Activated CD4-positive, alpha-beta memory T cell treated with anti-CD3 and anti-CD28 coated beads, Interleukin-2, amount 10 ng/mL, durations not matched to agents 7 days and 5 days (primary cell): Measurements from ENCODE around the gene REG1A. TPM values are rescaled to one million over a fixed set of nuclear protein-coding genes. Genes with fewer than 3 reads are reported as not detected.

ENCODE experiments used
- CTCF ChIA-PET: fragments of 350-600 bp; sonication (Branson Sonifier 250); formaldehyde crosslinking; loops from one replicate; lab custom pipeline; 2021; ENCODE audit warnings: antibody characterized with exemption, inconsistent platforms; lab: Charles Lee
- POLR2A ChIA-PET: fragments of 350-600 bp; sonication (Branson Sonifier 250); formaldehyde crosslinking; loops from one replicate; lab custom pipeline; 2021; ENCODE audit warnings: antibody characterized with exemption; lab: Charles Lee
- DNase-seq: peaks from one replicate; pipeline ENCODE4 v3.0.0-alpha.2; 2020
- H3K27ac Mint-ChIP-seq: one replicate; pipeline ENCODE4 v1.8.0; 2021; ENCODE audit warnings: mild to moderate bottlenecking, mixed read lengths
- H3K27me3 Mint-ChIP-seq: one replicate; pipeline ENCODE4 v1.8.0; 2021; ENCODE audit warnings: mixed read lengths
- H3K36me3 Mint-ChIP-seq: one replicate; pipeline ENCODE4 v1.8.0; 2021; ENCODE audit warnings: low read depth, mixed read lengths
- H3K4me1 Mint-ChIP-seq: one replicate; pipeline ENCODE4 v1.8.0; 2021; ENCODE audit warnings: mixed read lengths
- H3K4me3 Mint-ChIP-seq: one replicate; pipeline ENCODE4 v1.8.0; 2021; ENCODE audit warnings: mild to moderate bottlenecking, mixed read lengths
- H3K9me3 Mint-ChIP-seq: one replicate; pipeline ENCODE4 v1.8.0; 2021; ENCODE audit warnings: mixed read lengths
- total RNA-seq, 2 experiments: library from RNA; stranded (reverse); gene quantifications; one replicate each; pipeline ENCODE4 v1.2.3, GENCODE V29; 2021

REG1A gene
- not detected for total RNA-seq

GRCh38 chr2:79120194-79120713 lies at the start of gene REG1A:
Gene REG1A (plus strand): TSS chr2:79120488. CDS start chr2:79120862, 374 bp downstream.
- H3K9me3 Mint-ChIP-seq, result peaks cover 7% of the 10 kb centered on the region
- no peaks in the 10 kb centered on the region for H3K27me3 Mint-ChIP-seq
- ChIA-PET POLR2A (no interaction called here), CTCF (no interaction called here)
- no peaks in the 10 kb centered on the region for H3K36me3 Mint-ChIP-seq
- H3K4me1 Mint-ChIP-seq, result no peaks in the 10 kb centered on the region
- no peak within 1 kb of the TSS for H3K4me3 Mint-ChIP-seq
- H3K27ac Mint-ChIP-seq, result no peak within 1 kb of the TSS
- no peak for DNase-seq

GRCh38 chr2:79071078-79071477 lies 49.2 kb upstream of the REG1A start:
- CTCF ChIA-PET, result no interaction called here
- DNase-seq, result no peak
- peaks cover 7% of the 10 kb centered on the region for H3K9me3 Mint-ChIP-seq
- POLR2A ChIA-PET, result no interaction called here
- no peaks in the 10 kb centered on the region for H3K4me1 Mint-ChIP-seq
- no peaks in the 10 kb centered on the region for H3K36me3 Mint-ChIP-seq
- no peak overlapping the region for H3K27ac Mint-ChIP-seq
- H3K27me3 Mint-ChIP-seq, result no peaks in the 10 kb centered on the region
- H3K4me3 Mint-ChIP-seq, result no peak overlapping the region

- Mint-ChIP-seq H3K9me3 (peaks cover 7% of the 10 kb centered on the region), H3K27me3 (no peaks in the 10 kb centered on the region), H3K36me3 (no peaks in the 10 kb centered on the region), H3K27ac (no peak overlapping the region), H3K4me3 (no peak overlapping the region), H3K4me1 (no peaks in the 10 kb centered on the region)
- CTCF ChIA-PET, result no interaction called here
- POLR2A ChIA-PET, result no interaction called here
- no peak for DNase-seq
Observed at GRCh38 chr2:79082987-79083386, 37.3 kb upstream of the REG1A start.

GRCh38 chr2:79083597-79084251 lies 36.6 kb upstream of the REG1A start:
- Mint-ChIP-seq H3K9me3 (peaks cover 7% of the 10 kb centered on the region), H3K4me3 (no peak overlapping the region), H3K27me3 (no peaks in the 10 kb centered on the region), H3K36me3 (no peaks in the 10 kb centered on the region), H3K27ac (no peak overlapping the region), H3K4me1 (no peaks in the 10 kb centered on the region)
- no peak for DNase-seq
- POLR2A ChIA-PET, result no interaction called here
- CTCF ChIA-PET, result no interaction called here

GRCh38 chr2:79084495-79085135 lies 35.7 kb upstream of the REG1A start:
- Mint-ChIP-seq H3K4me3 (no peak overlapping the region), H3K27me3 (no peaks in the 10 kb centered on the region), H3K36me3 (no peaks in the 10 kb centered on the region), H3K27ac (no peak overlapping the region), H3K4me1 (no peaks in the 10 kb centered on the region), H3K9me3 (peaks cover 7% of the 10 kb centered on the region)
- CTCF ChIA-PET, result no interaction called here
- POLR2A ChIA-PET, result no interaction called here
- DNase-seq, result no peak

- ChIA-PET CTCF (no interaction called here), POLR2A (no interaction called here)
- Mint-ChIP-seq H3K27ac (no peak overlapping the region), H3K4me3 (no peak overlapping the region), H3K36me3 (no peaks in the 10 kb centered on the region), H3K4me1 (no peaks in the 10 kb centered on the region), H3K27me3 (no peaks in the 10 kb centered on the region), H3K9me3 (peaks cover 7% of the 10 kb centered on the region)
- DNase-seq, result no peak
Observed at GRCh38 chr2:79085382-79085781, 34.9 kb upstream of the REG1A start.

GRCh38 chr2:79086255-79086654 lies 34.0 kb upstream of the REG1A start:
- no peak overlapping the region for H3K4me3 Mint-ChIP-seq
- no peaks in the 10 kb centered on the region for H3K36me3 Mint-ChIP-seq
- H3K27me3 Mint-ChIP-seq, result no peaks in the 10 kb centered on the region
- H3K9me3 Mint-ChIP-seq, result peaks cover 2% of the 10 kb centered on the region
- ChIA-PET POLR2A (no interaction called here), CTCF (no interaction called here)
- no peaks in the 10 kb centered on the region for H3K4me1 Mint-ChIP-seq
- H3K27ac Mint-ChIP-seq, result no peak overlapping the region
- no peak for DNase-seq

- ChIA-PET POLR2A (no interaction called here), CTCF (no interaction called here)
- Mint-ChIP-seq H3K36me3 (no peaks in the 10 kb centered on the region), H3K9me3 (peaks cover 2% of the 10 kb centered on the region), H3K4me1 (no peaks in the 10 kb centered on the region), H3K27ac (no peak within 1 kb of the TSS), H3K4me3 (no peak within 1 kb of the TSS), H3K27me3 (no peaks in the 10 kb centered on the region)
- no peak for DNase-seq
Observed at GRCh38 chr2:79087785-79088364, 32.4 kb upstream of the REG1A start, which contains the start of gene REG1B. Gene REG1B (minus strand): TSS chr2:79087993. CDS start chr2:79087612, 381 bp downstream.

GRCh38 chr2:79090693-79091092 lies 29.6 kb upstream of the REG1A start:
- CTCF ChIA-PET, result no interaction called here
- Mint-ChIP-seq H3K27me3 (no peaks in the 10 kb centered on the region), H3K9me3 (no peaks in the 10 kb centered on the region), H3K4me3 (no peak overlapping the region), H3K27ac (no peak overlapping the region), H3K4me1 (no peaks in the 10 kb centered on the region), H3K36me3 (no peaks in the 10 kb centered on the region)
- POLR2A ChIA-PET, result no interaction called here
- DNase-seq, result no peak

GRCh38 chr2:79097843-79098242 lies 22.4 kb upstream of the REG1A start:
- Mint-ChIP-seq H3K9me3 (peaks cover 15% of the 10 kb centered on the region), H3K4me3 (no peak overlapping the region), H3K27me3 (no peaks in the 10 kb centered on the region), H3K27ac (no peak overlapping the region), H3K4me1 (no peaks in the 10 kb centered on the region), H3K36me3 (no peaks in the 10 kb centered on the region)
- ChIA-PET POLR2A (no interaction called here), CTCF (no interaction called here)
- no peak for DNase-seq

- no peaks in the 10 kb centered on the region for H3K36me3 Mint-ChIP-seq
- DNase-seq, result no peak
- no peak overlapping the region for H3K4me3 Mint-ChIP-seq
- ChIA-PET CTCF (no interaction called here), POLR2A (no interaction called here)
- H3K4me1 Mint-ChIP-seq, result no peaks in the 10 kb centered on the region
- peaks cover 15% of the 10 kb centered on the region for H3K9me3 Mint-ChIP-seq
- H3K27me3 Mint-ChIP-seq, result no peaks in the 10 kb centered on the region
- H3K27ac Mint-ChIP-seq, result no peak overlapping the region
Observed at GRCh38 chr2:79099140-79099686, 21.1 kb upstream of the REG1A start.

- DNase-seq, result no peak
- Mint-ChIP-seq H3K36me3 (no peaks in the 10 kb centered on the region), H3K4me3 (no peak overlapping the region), H3K27ac (no peak overlapping the region), H3K27me3 (no peaks in the 10 kb centered on the region), H3K4me1 (no peaks in the 10 kb centered on the region), H3K9me3 (peaks cover 15% of the 10 kb centered on the region)
- POLR2A ChIA-PET, result no interaction called here
- CTCF ChIA-PET, result no interaction called here
Observed at GRCh38 chr2:79100285-79100684, 20.0 kb upstream of the REG1A start.

GRCh38 chr2:79101024-79101423 lies 19.3 kb upstream of the REG1A start:
- ChIA-PET POLR2A (no interaction called here), CTCF (no interaction called here)
- Mint-ChIP-seq H3K9me3 (peaks cover 15% of the 10 kb centered on the region), H3K27ac (no peak overlapping the region), H3K4me1 (no peaks in the 10 kb centered on the region), H3K27me3 (no peaks in the 10 kb centered on the region), H3K4me3 (no peak overlapping the region), H3K36me3 (no peaks in the 10 kb centered on the region)
- no peak for DNase-seq
